ENCODE results near the gene OLA1.

Gene OLA1

DNA sequence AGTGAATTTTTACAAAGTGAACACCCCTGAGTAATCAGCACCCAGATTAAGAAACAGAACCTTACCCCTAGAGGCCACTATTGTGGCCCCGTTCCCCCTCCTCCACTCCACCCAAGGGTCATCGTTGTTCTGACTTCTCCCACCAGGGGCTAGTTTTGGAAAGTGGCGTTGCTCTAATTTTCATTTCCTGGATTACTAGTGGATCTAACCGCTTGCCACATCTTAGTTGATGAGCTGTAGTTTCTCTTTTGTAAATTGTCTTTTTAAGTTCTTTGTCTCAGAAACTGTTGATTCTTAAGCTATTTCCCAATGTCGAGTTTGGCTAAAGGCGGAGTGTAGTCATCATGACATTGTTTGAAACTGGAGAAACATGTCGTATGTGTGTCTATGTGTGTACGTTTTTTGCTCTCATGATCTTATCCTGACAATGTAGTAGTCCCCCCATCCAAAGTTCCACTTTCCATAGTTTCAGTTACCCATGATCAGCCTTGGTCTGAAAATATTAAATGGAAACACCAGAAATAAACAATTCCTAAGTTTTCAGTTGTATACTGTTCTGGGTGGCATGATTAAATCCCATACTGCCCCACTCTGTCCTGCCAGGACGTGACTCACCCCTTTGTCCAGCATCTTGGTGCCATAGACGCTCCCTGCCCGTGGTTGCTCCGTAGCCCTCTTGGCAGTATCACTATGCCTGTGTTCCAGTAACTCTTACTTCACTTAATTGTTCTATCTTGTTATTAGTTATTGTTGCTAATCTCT lies 212.2 kb downstream of the OLA1 start:
- no peak for DNase-seq (ENCODE audit: low read depth)

DNA sequence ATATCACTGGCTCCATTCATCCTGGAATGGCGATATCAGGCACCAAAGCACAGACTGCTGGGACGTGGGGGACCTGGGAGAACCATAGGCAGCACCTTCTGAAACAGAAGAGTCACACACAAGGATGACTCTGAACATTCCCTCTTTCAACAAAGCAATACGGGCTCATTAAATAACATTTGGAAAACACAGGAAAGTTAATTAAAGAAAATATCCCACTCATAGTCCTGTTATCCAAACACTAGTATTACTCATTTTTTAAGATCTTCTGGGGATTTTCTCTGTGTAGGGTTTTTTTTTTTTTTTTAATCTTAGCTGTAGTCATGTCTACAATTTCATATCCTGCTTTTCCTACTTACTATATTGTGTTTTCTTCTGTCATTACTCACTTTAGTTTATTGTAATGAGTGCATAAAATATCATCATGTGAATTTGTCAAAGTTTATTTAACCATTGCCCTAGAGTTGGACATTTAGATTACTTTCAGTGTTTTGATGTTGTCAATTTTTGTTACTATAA lies 213.2 kb downstream of the OLA1 start:
- no peak for DNase-seq (ENCODE audit: low read depth)

DNA sequence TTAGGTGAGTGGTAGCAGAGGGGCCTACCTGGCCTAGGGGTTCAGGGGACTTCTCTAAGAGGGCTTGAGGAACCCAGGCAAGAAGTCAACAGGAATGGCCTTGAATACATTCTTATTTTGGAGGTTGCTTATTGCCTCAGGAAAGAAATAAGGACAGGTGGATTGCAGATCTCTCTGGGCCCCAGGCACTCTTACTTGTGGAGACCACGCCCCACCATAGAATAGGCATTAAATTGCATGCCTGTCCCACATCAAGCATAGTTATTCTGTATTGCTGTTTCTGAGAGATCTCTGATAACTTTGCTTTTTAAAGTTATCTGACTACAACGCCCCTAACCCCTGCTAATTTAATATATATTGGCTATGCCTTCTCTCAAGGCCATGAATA lies 215.2 kb downstream of the OLA1 start:
- no peak for DNase-seq (ENCODE audit: low read depth)

DNA sequence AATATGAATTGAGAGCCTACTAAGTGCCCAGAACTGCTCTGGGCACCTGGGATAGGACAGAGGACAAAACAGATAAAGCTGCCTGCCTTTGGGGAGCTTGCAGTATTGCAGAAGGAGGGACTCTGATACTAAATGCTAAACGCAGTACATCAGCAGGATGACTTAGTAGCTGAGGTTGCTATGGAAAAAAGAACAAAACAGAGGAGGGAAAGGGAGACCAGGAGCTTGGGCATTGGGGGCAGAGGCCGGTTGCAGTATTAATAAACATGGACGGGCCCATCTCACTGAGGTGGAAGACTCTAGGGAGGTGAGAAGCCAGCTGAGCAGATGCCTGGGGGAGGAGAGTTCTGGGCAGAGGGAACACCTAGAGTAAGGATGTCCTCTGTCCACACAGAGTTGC lies 217.1 kb downstream of the OLA1 start:
- DNase-seq (ENCODE audit: low read depth): no peak

DNA sequence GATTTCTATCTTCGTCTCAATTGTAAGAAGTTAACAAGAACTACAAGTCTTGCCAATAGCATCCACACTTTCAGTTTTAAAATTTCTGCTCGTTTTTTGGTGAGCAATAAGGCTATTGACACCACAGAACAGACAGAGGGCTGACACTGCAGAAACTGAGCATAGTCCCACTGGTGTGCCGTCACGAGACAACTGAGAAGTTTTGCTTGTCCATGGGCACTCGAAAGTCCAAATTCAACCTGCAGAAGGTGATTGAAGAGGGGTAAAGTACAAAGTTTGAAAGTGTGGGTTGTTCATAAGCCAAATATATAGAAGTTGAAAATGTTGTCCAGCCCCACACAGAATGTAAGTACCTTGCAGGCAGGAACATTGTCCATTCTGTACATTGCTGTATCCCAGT lies 219.4 kb downstream of the OLA1 start:
- DNase-seq (ENCODE audit: low read depth): no peak

DNA sequence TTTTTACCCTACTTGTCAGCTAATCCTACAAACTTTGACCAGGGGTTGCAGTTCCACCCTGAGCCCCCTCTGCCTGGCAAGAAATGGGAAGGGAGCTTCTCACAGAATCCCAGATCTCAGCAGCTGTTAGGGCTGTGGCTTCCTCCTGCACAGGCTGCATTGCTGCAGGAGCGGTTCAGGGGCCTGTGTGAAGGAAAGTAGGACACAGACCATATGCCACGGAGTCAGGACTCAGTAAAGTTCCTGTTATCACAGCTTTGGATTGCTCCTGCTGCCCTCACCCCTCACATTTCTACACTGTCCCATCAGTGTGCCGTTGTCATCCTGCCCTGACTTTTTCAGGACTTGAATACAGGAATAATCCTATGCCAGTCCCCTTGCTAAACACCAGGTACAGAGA lies 220.4 kb downstream of the OLA1 start:
- no peak for DNase-seq (ENCODE audit: low read depth)

DNA sequence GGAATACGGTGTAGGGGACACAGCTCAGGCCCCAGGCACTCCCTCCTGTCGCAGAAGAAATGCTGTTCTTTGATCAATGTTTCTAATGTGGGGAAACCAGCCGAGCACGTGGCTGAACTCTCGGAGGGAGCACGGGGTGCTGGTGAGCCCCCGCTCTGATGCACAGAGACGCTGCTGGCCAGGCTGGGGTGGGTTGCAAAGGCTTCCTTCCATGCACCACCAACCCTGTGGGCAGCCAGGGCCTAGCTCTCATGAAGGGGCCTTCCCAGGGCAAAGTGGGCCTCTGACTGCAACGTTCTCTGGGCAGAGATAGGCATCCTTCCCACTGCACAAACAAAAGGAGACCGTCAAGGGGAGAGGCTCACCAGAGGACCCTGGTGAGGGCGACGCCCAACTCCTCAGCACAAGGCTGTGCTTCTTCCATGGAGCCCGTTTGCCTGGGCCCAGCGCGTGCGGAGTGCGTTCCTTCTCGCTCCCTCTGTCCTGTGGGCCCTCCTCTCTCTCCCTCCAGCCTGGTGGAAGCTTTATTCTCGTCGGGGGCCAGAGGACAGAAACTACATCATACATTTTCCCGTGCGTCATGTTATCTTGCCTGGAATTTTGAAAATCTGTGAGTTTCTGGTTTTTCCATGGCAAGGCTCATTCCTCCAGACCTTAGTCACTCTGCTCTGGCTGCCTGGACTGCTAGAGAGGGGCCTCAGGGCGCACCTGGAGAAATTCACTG lies 222.0 kb downstream of the OLA1 start:
- no peak for DNase-seq (ENCODE audit: low read depth)

DNA sequence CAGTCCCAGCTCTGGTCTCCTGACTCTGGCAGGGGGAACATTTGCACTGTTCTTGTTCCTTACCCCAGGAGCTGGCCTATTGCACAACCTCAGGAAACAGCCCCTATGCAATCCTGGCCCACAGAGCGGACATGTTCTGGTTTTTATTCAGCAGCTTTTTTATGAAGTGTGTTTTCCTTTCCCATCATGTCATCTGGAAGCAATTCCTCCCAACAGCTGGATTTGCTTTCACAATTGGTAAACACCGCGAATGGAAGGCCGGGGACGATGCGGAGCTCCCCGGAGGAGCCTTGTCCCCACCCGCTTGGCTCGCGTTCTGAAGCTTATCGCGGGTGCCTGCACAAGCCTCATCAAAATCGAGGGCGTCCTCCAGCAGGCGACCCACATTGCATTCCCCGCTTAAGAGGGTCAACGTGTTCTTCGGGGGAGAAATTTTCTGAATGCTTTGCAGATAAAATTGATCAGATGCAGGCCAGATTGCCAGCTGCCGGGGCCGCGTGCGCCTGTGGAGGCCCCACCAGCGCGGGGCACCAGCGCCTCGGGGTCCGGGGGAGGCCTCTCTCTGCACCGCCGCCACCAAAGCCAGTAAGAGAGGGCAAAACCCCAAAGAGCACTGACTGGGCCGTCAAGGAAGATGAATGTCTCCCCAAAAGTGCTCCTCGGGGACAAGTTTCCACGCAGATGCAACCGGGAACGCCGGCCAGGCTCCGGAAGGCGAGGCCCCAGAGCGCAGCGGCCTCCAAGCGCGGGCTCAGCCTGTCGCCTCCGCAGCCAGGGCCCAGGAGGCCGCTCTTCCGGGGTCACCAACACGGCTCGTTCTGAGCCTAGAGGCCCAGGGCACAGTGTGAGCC lies 222.8 kb downstream of the OLA1 start:
- DNase-seq (ENCODE audit: low read depth): no peak

DNA sequence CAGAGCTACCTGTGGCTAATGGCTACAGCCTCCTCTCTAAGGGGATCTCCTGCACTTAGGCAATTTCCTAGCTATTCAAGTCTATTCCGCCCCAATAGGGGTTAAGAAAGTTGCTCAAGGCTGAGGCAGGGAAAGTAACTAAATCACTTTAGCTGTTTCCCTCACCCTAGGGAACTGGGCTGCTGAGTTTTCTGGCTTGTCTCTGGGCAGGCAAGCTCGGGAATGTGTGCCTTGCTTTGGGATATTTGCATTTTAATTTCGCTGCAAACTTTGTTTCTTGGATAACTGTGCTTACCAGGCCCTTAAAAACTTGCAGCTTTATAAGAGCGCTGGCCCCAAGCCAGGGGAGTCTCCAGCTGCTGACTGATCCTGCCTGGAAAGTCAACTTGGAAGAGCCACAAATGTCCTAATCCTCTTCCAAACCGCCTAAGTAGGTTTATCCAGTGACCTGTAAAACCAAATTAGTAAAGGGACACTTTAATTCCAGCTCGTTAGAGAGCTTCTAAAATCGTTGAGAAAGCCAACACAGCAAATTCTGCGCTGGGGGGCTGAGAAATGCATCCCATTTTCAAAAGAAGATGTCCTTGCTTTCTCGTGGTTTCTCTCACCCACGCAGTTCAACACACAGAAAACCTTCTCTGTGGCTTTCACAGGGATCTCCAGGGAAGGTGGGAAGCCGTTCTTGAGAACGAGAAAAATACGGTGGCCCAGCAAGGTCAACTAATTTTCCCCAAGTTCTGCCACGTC lies 223.6 kb downstream of the OLA1 start:
- no peak for DNase-seq (ENCODE audit: low read depth)

DNA sequence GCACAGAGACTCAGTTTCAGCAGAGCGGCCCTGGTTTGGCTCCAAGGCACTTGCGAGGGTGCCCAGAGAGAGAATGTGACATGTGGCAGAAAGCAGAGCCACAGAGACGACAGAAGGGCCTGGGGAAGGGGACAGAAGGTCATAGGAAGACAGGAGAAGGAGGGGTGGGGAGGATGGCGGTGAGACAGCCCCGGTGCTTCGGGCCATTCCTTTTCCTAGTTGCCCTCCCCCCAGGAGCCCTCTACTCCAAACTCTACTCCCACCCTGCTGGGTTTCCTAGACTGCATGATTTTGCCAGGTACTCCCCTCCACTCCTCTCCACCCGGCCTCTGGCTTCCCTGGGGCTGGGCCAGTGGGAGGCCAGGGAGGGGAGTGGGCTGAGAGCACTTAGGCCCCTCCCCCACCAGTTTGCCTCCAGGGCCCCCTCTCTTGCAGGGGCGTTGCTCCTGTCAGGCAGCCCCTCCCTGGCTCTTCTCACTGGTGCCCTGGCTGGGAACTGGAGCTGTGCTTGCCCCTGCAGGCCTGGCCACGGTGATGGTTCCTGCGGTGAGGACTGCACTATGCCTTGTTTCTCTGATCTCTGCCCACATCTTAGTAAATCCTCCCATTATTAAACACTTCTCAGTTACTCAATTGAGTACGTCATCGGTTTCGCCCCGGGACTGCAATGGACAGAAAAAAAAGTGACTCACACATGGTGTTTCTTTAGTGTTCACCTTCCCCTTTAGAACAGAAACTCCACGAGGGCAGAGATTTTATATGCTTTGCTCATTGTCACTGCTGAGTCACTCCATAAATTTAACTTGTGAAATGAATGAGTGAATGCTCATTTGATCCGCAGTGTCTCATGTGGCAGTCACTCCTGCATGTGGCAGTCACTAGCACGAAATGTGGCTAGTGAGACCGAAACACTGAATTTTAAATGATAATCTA lies 224.5 kb downstream of the OLA1 start:
- DNase-seq (ENCODE audit: low read depth): no peak

Data from HS-27A (cell line).